Kidney tubule cell (primary cell): ENCODE data around the gene PRKN.
"Not testable (repeated sequence)": the region's sequence is repeated elsewhere in the genome, so short reads cannot be mapped to it uniquely, and the experiment has no call there.

Experiments
- DNase-seq: peaks from one replicate; pipeline ENCODE4 v3.0.0-alpha.2; 2018; ENCODE audit warnings: low spot score

Gene PRKN

DNA sequence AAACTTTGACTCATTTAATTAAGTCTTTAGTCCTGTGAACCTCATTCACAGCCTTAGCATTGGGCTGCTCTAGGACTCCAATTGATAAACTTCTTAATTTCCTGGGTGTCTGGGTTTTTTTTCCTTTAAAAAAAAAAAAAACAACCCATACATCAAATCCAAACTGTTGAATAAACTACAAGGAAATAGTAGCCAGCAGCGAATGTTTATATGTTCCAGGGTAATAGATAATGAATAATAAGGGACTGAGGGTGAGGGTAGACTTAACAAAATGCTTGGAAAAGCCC lies 890.2 kb downstream of the PRKN start:
- DNase-seq: no peak

DNA sequence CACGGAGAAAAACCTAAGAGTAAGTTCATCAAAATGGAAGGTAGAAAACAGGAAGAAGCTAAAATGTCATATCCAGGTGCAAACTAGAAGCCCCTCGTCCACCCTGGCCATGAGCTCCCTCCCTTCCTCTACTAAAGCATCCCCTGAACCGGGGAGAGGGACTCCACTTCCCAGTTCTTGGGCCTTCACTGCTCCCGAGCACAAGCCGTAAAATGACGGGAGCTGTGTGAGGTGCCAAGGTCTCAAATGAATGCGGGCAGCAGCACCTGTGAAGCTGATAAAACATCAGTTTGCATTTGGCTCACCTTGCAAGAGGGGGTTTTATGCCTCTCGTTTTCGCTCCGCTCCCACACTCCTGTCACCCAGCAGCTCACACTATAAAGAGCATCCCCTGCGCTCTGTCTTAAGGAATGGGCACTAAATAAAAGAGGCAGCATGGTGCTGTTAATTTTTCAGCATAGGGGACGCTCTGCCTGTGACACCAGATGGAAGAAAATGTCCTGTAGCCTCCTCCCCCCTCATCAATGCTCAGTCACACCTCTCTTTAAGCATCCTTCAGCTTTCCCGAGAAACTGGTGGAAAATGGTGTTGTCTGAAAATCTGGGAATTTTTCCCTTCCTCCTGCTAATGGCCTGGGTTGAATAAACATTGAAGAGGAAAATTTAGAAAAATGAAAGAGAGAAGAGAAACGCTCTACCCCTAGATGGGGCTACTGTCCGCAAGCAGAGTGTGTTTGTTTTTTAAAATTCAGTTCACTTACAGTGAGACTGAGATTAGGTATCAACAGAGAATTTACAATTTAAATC lies 890.7 kb downstream of the PRKN start:
- peak; percentile 25 for DNase-seq

DNA sequence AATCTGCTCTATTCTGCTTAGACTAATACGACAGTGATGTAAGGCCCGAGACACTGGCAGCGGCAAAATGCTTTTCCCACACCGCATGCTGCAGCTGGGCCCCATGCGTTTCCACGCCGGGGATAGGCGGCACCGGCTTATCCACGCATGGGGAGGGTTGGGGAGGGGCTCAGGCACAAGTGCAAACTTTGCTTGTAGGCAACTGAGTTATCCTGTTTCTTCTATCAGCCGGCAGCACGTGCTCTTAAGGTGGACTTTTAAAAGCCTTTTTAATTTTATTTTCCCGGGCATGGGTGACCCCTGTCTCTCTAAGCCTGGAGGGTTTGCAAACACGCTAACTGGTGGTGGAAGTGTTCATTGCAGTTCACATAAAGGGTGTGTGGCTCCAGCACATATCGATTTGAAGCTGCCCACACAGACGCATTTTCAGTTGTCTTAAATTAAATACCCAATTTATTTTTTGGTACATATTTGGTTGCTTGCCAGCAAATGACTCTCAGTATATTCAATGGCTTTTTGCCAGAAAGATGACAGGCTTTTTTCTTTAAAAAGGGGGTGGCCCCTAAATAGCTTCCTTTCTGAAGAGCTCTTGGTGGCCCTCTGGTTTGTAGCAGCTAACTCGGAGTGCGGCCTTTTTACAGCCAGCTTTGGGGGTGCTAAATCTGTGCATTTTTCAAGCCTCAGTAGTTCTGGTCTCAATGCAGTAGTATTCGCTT lies 891.9 kb downstream of the PRKN start:
- DNase-seq: no peak

DNA sequence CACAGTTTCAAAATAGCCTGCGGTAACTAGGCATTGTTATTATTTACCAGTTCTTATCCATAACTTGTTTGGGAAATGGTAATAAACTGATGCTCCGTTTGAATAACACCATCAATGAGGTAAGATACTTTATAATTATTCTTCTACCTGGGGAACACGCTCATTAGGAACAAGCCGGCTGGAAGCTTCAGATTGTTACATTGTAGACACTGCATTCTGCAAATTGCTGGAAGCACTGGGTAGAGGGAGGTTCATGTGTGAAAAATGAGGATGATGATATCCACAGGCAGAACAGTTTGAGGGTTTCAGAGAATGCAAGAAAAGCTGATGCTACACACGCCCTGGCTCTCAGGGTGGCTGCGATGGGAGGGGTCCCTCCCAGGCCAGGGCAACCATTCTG lies 893.1 kb downstream of the PRKN start:
- DNase-seq: no peak

DNA sequence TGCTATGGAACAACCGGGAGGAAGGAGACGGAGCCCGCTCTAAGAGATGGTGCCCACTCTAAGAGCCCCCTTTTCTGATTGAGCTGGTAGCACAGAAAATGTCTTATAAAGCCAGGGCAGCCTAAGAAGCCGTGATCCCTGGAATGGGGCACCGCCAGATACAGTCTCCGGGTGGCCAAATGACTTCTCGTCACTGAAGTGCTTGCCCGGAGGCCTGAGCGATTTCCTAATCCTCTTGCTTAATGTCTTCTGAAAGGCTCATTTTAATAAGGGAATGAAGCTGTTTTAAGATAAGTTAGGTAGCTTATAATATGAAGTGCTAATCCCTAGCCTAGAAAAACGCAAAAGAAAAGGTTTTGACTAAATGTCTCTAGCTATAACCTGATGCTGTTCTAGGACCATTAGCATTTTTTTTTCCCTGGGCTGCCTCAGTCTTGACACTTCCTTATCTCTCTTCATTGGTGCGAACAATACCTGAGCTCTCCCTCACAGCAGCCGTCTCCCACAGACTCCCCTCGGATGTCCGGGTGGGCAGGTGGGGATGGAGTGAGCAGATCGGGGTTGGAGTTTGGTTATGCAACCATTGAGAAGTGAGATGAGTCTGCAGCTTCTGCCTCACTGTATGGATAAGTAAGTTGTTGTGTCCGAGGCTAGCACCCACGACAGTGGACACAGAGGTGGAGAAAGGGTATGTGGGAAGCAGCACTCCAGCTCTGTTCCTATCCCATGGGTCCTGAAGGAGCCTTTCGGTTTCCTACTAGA lies 894.3 kb downstream of the PRKN start:
- DNase-seq: no peak

DNA sequence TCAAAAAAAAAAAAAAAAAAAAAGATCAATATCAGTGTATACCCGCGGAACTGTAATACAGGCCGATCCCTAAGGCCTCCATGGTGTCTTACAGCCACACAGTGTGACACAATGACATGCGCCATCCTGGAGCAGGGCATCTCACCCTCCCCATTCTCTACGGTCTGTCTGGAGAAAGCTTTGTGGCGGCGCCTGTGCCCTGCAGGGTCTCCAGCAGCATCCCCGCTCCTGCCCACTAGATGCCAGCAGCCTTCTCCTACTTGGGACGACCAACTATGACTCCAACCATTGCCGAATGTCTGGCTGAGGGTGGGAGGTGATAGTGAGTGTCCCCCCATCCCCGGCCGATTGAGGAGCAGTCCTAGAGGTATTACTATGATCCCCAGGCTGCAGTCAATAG lies 894.9 kb downstream of the PRKN start:
- no peak for DNase-seq

DNA sequence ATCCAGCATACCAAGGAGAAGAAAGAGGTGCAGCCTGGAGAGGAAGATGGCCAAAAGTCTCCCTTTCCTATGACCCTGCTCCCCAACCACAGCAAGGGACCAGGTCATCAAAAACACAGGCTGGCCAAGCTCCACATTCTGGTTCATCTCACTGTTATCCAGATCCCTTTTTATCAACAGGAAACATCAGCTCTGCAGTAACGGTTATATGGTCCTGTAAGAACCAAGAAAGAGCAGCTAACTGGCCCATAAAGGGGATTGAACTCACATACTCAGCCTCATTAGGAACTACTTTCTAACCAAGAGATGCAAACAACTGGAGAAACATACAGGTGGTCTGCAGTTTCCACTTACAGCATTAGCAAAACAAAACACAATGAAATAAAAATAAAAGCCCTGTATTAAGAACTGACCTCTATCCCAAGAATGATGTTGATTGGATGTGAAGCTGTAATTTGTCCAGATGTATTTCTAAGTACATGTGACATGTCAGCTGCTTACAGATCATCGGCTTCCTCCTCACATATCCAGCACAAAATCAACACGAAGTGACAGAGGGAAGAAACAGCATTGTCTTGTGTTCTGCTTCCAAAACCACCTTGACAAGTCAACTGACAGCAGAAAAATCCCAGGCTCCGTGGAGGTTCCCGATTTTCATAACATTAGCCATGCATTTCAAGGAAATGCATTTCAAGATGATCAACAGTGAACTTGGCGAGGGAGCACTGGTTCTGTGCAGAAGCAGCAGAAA lies 896.5 kb downstream of the PRKN start:
- DNase-seq: no peak

DNA sequence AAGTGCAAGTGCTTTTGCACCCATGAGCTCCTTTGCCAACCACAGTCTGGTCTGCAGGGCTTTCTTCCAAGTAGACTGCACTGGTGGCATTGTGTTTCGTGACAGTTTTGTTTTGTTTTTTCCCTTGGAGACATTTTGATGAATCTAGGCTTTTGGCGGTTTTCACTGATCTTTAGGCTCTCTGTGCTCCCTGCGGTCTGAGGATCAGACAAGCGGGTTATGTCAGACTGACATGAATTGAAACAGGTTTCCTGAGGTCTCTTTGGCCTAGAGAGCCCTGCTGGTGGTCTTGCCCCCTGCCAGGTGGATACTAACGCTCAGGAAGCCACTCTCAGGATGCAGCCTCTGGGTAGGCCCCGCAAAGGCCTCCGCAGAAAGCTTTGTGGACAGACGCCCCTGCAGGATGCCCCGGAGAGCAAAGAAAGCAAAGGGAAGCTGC lies 898.3 kb downstream of the PRKN start:
- no peak for DNase-seq

DNA sequence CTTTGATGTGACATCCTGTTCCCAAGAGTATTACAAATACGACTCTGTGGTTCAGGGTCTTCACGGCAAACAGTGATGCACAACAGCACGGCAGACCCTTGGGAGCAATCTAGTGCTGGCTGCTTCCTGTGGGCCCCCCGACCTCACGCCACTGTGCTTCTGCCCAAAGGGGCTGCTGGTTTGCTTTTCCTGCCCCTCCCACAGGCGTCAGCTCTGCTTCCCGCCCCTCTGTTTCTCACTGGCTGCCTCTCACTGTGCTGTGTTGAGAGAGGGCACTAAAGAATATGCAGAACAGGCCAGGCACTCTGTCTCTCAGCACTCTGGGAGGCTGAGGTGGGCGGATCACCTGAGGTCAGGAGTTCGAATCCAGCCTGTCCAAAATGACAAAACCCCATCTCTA lies 899.2 kb downstream of the PRKN start:
- DNase-seq: no peak

DNA sequence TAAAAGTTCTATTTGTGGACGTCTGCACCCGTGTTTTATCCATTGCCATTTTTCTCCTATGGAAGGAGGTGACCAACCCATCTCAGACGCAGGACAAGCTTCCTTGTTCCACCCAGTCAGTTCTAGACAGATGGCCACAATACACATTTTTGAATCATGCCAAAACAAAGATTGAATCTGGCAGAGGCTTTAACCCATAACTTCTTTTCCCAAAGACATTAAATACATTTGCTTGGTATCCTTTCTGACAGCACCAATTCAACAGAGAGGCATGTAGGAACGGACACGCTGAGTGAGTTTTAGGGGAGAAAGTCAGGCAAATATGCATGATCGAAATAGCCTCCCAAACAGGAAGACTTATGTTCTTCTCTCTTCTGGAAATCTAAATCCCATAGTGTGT lies 901.1 kb downstream of the PRKN start:
- no peak for DNase-seq

DNA sequence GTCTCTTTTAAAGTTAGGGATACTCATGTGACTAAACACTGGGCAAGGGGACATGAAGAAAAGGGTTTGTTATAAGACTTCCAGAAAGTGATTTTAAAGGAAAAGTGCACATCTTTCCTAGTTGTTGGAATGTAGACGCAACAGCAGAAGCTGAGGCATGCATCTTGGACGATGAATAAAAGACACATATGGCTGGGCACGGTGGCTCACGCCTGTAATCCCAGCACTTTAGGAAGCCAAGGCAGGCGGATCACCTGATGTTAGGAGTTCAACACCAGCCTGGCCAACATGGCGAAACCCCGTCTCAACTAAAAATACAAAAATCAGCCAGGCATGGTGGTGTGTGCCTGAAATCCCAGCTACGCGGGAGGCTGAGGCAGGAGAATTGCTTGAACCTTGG lies 905.4 kb downstream of the PRKN start:
- not testable (repeated sequence) for DNase-seq

DNA sequence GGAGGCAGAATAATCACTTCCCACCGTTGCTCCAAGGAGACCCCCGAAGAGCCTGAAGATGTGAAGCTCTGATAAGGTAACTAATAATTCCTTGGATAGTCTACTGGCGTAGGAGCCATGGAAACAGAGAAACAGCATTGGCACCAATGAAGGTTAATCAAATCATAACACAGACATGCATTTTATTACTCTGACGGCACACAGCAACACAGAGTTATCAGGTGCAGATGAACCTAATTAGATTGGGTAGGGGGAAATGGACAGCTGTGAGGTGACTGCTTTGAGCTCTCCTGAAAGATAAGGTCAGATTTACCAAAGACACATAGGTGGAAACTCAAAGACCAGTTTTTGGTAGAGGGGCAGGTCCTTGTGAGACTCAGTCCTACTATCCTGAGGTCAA lies 909.7 kb downstream of the PRKN start:
- no peak for DNase-seq

DNA sequence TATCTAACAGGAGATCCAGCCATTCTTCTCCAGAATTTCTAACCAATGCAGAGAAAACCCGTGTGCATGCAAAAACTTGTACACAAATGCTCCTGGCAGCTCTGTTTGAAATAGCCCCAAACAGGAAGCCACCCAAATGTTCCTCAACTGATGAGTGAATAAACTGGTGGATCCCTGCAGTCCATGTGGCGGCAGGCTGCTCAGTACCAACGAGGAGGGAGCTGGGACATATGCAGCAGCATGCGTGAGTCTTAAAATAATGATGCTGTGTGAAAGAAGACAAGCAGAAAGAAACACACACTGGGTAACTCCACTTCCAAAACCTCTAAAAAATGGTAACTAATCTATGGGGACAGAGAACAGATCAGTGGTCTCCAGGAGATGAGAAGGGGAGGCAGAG lies 911.6 kb downstream of the PRKN start:
- DNase-seq: no peak

DNA sequence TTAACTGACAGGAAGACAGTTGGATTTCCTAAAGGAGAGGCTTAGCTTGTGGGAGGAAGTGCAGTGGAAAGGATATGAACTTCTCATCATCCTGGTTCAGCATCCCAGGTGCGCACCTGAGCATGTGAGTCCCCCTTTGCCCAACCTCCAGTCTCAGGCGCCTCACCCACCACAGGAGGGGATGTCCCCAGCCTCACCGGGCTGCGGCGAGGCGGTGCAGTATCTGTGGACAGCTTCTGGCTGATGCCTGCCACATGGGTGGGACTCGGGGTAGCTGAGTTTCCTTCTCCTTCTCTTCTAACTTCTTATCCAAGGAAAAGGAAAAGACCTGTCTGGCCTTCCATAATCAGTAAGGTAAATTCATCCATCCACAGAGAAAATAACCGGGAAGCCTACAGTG lies 914.4 kb downstream of the PRKN start:
- no peak for DNase-seq

DNA sequence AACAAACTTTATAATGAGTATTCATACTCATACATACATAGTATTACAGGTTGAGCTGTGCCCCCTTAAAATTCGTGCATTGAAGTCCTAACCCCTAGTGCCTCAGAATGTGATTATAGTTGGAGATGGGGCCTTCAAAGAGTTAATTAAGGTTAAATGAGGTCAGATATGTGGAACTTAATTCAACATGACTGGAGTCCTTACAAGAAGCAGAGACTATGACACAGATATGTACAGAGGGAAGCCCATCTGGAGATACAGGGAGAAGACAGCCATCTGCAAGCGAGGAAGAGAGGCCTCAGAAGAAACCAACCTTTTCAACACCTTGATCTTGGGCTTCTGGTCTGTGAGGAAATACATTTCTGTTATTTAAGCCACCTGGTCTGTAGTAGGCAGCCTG lies 917.6 kb downstream of the PRKN start:
- no peak for DNase-seq

DNA sequence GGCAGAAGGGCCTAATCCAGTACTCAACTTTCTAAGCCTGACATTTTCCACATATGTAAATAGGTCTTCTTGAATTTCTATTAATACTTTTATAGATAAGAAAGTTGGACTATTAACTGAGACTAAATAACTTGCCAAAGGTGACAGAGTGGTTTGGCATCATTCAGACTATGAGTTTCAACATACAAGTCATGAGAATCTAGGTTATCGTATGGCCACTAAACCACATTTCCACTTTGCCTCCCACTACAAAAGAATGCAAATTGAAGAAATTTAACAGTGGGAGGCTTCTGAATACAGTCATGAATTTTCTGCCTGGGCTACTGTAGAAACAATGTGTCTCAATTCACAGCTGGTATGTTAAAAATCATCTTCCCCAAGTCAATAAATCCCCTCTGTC lies 922.7 kb downstream of the PRKN start:
- DNase-seq: no peak

DNA sequence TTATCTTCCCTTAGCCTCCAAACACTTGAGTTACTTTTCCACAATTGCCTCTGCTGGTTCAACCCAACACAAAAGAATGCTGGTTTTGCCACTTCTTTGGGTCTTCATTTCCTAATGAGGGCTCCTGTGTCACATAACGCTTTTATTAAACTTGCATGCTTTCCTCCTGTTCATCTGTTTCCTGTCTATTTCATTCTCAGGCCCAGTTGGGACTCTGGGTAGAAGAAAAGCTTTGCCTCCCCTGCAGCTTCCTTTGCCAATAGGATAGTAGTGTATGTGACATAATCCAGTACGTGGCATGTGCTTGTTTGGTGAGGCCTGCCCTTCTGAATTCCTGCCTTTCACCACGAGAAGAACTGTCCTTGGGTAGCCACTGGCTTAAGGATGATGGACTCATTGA lies 924.4 kb downstream of the PRKN start:
- DNase-seq: no peak

DNA sequence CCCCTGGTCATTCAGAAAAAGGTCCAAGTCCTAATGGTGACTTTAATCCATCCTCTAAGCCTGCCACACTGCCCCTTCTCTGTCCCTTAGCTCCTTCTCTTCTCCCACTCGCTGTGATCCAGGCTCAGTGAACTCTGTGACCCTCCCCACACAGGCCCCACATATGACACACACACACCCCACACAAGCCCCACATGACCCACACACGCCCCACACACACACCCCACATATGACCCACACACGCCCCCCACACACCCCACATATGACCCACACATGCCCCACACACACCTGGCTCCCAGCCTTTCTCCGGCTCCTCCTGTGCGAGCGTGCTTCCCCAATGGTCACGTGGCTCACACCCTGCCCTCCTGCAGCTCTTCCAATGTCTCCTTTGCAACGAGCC lies 925.3 kb downstream of the PRKN start:
- DNase-seq: no peak

DNA sequence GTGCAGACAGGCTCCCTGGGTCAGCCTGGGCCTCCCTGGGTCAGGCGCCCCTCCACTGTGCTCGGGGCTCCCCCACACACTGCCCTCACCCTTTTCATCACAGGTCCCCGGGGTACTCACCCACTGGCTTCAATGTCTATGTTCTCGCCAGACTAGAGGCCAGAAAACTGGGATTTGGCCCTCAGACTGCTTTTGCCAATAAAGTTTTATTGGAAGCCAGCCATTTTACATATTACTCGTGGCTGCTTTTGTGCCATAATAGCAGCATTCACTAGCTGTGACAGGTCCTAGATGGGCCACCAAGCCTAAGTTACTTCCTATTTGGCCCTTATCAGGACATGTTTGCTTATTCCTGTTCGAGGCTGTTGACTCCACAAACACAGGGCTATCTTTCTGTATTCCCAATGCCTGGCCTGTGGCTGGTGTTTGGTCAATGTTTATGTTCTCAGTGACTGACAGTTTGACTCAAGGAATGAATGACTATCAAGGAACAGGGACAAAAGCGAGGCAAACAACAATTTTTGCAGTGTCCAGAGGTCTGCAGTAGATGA lies 928.6 kb downstream of the PRKN start:
- DNase-seq: no peak

DNA sequence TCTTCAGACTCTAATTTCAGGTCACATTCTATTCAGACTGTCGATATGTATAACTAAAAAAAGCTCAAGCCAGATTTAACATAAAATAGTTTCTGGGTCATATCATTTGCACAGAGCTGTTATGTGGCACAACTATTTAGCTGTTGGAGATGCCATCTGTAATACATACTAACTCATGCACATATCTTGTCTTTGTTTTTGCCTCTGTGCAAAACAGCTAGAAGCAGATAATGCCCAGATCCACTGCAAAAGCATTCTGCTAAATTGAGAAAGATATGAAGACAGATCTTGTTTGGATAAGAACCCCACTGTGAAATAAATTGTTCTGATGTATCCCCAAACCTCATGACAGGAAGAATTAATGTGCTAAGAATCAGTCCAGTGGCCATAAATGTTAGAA lies 930.9 kb downstream of the PRKN start:
- DNase-seq: no peak

DNA sequence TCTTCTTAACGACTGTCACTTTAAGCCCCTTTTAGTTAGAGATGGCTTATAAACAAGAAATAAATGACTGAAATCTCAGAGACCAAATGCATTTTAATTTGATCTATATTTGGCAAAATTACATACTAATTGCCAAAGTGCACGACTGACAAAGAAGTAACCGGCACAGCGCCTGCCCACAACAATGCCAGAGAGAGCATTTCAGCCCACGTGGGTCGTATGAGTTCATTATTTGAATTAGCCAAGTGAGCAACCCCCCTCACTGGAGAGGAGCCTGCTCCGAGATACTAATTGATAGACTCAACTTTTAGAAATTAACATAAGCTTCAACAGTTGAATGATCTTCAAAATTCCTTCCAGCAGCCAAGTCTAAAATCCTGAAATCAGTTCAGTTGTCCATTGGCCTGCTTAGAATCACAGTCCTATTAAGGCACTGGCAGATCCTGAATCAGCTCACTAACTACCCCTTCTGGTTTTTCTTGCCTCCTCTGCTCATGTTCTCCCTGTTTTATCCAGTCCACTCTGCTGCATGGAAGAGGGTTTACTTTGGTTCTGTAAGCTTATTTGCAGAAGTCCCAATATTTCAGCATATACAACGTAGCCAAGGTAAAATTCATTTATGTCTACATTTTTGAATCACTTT lies 934.6 kb downstream of the PRKN start:
- no peak for DNase-seq

DNA sequence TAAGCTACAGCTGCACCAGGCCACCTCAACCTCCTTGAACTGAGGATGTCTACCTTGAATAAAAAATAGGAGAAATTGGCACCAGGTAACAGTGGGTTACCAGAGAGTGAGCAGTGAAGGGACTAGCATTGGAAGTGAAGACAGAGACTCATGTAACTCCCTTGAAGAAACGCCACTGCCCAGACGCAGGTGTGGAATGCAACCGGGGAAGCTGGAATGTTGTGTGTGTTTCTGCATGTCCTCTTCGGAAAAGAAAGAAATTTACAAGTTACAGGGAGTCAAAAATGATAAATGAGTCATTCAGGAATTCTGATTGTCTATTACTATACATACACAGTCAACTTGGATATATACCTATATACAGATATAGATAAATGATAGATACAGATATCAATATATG lies 939.0 kb downstream of the PRKN start:
- no peak for DNase-seq
